GM19397 (cell line): ENCODE results near the gene RELA.
A peak's percentile ranks its signal among the peaks of the same experiment; 100 is the strongest.

Source experiments
- ATAC-seq: cut with Tn5 transposase; IDR thresholded peaks from one replicate; pipeline ENCODE4 v1.9.1; 2021; ENCODE audit warnings: mild to moderate bottlenecking, moderate library complexity; ENCODE audit not compliant: unreplicated experiment

The RELA gene

GRCh38 chr11:65634440-65634839, 28.3 kb downstream of the RELA start:
- no peak for ATAC-seq

GRCh38 chr11:65634109-65634436, 28.6 kb downstream of the RELA start:
- ATAC-seq = no peak

- no peak for ATAC-seq
Measured at GRCh38 chr11:65633390-65634108, 29.2 kb downstream of the RELA start.

GRCh38 chr11:65630215-65630614, 32.5 kb downstream of the RELA start:
- no peak for ATAC-seq

GRCh38 chr11:65629579-65629978, 33.1 kb downstream of the RELA start:
- no peak for ATAC-seq

GRCh38 chr11:65627202-65627601, 35.5 kb downstream of the RELA start:
- ATAC-seq = no peak

- no peak for ATAC-seq
Measured at GRCh38 chr11:65625628-65626342, 36.9 kb downstream of the RELA start.

GRCh38 chr11:65624931-65625627, 37.6 kb downstream of the RELA start:
- ATAC-seq = no peak

GRCh38 chr11:65623852-65624616, 38.7 kb downstream of the RELA start:
- no peak for ATAC-seq

- ATAC-seq = no peak
Measured at GRCh38 chr11:65623177-65623576, 39.5 kb downstream of the RELA start.

GRCh38 chr11:65622011-65622410, 40.7 kb downstream of the RELA start:
- no peak for ATAC-seq

GRCh38 chr11:65621460-65621859, 41.3 kb downstream of the RELA start:
- ATAC-seq = no peak

- no peak for ATAC-seq
Measured at GRCh38 chr11:65620666-65621065, 42.0 kb downstream of the RELA start.

GRCh38 chr11:65619281-65619928, 43.3 kb downstream of the RELA start:
- no peak for ATAC-seq

GRCh38 chr11:65618763-65619162, 44.0 kb downstream of the RELA start:
- no peak for ATAC-seq

GRCh38 chr11:65617990-65618751, 44.5 kb downstream of the RELA start:
- ATAC-seq = no peak

- no peak for ATAC-seq
Measured at GRCh38 chr11:65617136-65617850, 45.4 kb downstream of the RELA start.

GRCh38 chr11:65616575-65617001, 46.1 kb downstream of the RELA start:
- ATAC-seq = no peak

- peak; percentile 1 for ATAC-seq
Measured at GRCh38 chr11:65615950-65616574, 46.7 kb downstream of the RELA start.
